ENCODE measurements around the gene MDM2. TPM values are rescaled to one million over a fixed set of nuclear protein-coding genes. Genes with fewer than 3 reads are reported as not detected.
A peak's percentile ranks its signal among the peaks of the same experiment; 100 is the strongest.

Gene MDM2
- total and polyA plus RNA-seq, 3 donors from 2014 or later, result 28.8 to 56.1 (median 40.6) TPM

DNA sequence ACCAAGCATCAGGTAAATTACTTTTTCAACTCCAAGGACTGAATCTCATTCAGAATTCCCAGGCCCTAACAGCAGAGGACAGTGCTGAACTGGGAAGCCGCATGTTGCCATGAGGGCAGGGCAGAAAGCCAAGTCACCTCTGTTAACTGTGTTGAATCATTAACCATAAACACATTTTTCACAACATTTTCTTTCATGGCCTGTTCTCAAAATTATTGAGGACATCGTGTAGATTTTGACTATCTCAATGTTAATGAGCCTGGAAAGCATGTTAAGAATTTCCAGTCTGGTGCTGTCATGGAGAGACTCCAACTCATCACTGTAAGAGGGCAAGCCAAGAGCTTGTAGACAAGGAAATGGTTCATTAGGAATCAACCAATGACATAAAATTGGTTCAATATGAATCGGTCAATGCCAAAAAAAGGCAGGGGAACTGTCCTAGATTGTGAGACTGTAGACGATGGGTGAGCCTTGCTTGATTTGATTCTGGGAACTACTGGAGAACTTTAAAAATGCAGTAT lies 91.3 kb downstream of the MDM2 start:
- 43 to 52% methylated on average over 4 of the region's 4 CpGs for WGBS, 2 donors
- H3K9me3 ChIP-seq, result no peaks in the 10 kb centered on the region
- intact Hi-C loops (cut with DNase I; ENCODE audit: low total_unique reads), result no loop called here
- H3K4me1 ChIP-seq, result peaks cover 11% of the 10 kb centered on the region
- TF ChIP-seq, protein P1, sequence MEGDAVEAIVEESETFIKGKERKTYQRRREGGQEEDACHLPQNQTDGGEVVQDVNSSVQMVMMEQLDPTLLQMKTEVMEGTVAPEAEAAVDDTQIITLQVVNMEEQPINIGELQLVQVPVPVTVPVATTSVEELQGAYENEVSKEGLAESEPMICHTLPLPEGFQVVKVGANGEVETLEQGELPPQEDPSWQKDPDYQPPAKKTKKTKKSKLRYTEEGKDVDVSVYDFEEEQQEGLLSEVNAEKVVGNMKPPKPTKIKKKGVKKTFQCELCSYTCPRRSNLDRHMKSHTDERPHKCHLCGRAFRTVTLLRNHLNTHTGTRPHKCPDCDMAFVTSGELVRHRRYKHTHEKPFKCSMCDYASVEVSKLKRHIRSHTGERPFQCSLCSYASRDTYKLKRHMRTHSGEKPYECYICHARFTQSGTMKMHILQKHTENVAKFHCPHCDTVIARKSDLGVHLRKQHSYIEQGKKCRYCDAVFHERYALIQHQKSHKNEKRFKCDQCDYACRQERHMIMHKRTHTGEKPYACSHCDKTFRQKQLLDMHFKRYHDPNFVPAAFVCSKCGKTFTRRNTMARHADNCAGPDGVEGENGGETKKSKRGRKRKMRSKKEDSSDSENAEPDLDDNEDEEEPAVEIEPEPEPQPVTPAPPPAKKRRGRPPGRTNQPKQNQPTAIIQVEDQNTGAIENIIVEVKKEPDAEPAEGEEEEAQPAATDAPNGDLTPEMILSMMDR (IDR thresholded peaks at IDR 0.05), result peak in 2 of 3 experiments; percentile 38 to 51
- no peak for TF ChIP-seq POLR2A (IDR thresholded peaks at IDR 0.05)
- H3K27ac ChIP-seq, result peak overlapping the region; percentile 51 to 79
- no peak overlapping the region for H3K4me3 ChIP-seq
- DNase-seq, result peak; percentile 88
- H3K36me3 ChIP-seq (ENCODE audit: low read depth, missing control alignments), result no peaks in the 10 kb centered on the region
- no peaks in the 10 kb centered on the region for H3K27me3 ChIP-seq

GRCh38 chr12:68900241-68900640 lies 92.3 kb downstream of the MDM2 start:
- WGBS, 2 donors, result 50 to 72% methylated on average over 2 of the region's 2 CpGs
- H3K27me3 ChIP-seq, result no peaks in the 10 kb centered on the region
- no peak overlapping the region for H3K27ac ChIP-seq
- H3K36me3 ChIP-seq (ENCODE audit: low read depth, missing control alignments), result no peaks in the 10 kb centered on the region
- intact Hi-C loops (cut with DNase I; ENCODE audit: low total_unique reads), result no loop called here
- no peak for TF ChIP-seq POLR2A (IDR thresholded peaks at IDR 0.05)
- TF ChIP-seq, protein P1 (IDR thresholded peaks at IDR 0.05), result no peak
- no peaks in the 10 kb centered on the region for H3K9me3 ChIP-seq
- H3K4me3 ChIP-seq, result no peak overlapping the region
- H3K4me1 ChIP-seq, result peaks cover 11% of the 10 kb centered on the region
- no peak for DNase-seq

Other genes starting within 250 kb of the MDM2 start
- gene RAP1B, start 197.3 kb upstream of the MDM2 start, total RNA-seq, result 100 to 1,000 TPM; 190 to 200 TPM
- gene RAP1B, start 197.3 kb upstream of the MDM2 start, polyA plus RNA-seq (ENCODE audit: insufficient read depth, low read depth, low replicate concordance), result 133 TPM
- 10 to 100 TPM; 63.4 to 76.1 TPM for gene NUP107, start 121.2 kb upstream of the MDM2 start, total RNA-seq
- gene NUP107, start 121.2 kb upstream of the MDM2 start, polyA plus RNA-seq (ENCODE audit: insufficient read depth, low read depth, low replicate concordance), result 40.3 TPM
- gene SLC35E3, start 62.0 kb upstream of the MDM2 start, total RNA-seq, result 1 to 10 TPM; 5.2 to 7.1 TPM
- 9.3 TPM for gene SLC35E3, start 62.0 kb upstream of the MDM2 start, polyA plus RNA-seq (ENCODE audit: insufficient read depth, low read depth, low replicate concordance)
- gene CPM, start 125.0 kb downstream of the MDM2 start, total RNA-seq, result 10 to 100 TPM; 22.5 to 38.0 TPM
- gene CPM, start 125.0 kb downstream of the MDM2 start, polyA plus RNA-seq (ENCODE audit: insufficient read depth, low read depth, low replicate concordance), result 9.3 TPM